Suppressor macrophage treated with lipopolysaccharide for 1 hour (primary cell): ENCODE results near the gene TRIM14.
A peak's percentile ranks its signal among the peaks of the same experiment; 100 is the strongest.
"Not testable (repeated sequence)": the region's sequence is repeated elsewhere in the genome, so short reads cannot be mapped to it uniquely, and the experiment has no call there.

Experiments
- DNase-seq, 3 donors: peaks; one replicate each; pipeline ENCODE4 v3.0.0-alpha.2; 2020 to 2022

TRIM14 gene

DNA sequence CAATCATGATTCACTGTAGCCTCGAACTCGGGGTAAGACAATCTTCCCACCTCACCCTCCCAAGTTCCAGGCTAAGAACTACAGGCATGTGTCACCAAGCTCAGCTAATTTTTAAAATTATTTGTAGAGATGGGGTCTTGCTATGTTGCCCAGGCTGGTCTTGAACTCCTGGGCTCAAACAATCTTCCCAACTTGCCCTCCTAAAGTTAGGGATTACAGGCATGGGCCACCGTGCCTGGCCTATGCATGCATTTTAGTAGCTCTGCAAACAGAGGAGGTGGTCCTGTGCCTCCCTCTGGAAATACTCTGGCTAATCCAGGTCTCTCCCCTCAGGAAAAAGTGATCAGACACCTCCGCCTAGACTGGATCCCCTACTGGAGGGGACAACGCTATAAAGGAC, 21.5 kb upstream of the TRIM14 start:
- no peak for DNase-seq

DNA sequence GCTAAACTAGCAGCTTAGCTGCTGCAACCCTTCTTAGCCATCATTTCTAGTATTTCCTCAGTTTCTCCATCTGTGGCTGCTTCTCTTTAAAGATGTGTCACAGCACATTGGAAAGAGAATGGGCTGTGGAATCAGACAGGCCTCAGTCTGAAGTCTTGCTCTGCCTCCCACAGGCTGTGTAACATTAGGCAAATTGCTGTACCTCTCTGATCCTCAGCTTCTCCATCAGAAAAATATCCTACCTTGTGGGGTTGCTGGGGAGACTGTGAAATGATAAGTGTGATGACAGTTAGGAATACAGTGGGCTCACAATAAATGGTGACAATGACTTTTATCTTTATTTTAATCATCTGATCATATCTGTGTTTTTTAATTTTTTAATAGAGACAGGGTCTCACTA, 17.5 kb upstream of the TRIM14 start:
- no peak for DNase-seq

DNA sequence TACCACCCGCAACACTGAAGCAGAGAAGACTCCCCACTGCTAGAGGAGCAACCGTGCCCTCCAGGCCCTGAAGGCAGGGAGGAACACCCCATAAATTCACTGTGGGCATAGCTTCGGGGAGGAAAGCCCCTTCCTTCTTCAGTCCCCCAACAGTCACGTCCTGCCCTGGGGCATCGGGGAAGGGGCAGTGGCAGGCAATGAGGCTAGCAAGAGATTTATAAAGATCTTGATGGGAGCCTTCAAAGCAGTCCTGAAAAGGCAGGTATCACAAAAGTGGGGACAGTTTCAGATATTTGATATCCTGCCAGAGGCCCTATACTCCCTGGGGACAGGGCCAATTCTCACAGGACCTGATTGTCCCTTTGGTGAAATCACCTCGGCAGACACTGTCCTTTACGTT, 16.9 kb upstream of the TRIM14 start:
- DNase-seq = no peak

DNA sequence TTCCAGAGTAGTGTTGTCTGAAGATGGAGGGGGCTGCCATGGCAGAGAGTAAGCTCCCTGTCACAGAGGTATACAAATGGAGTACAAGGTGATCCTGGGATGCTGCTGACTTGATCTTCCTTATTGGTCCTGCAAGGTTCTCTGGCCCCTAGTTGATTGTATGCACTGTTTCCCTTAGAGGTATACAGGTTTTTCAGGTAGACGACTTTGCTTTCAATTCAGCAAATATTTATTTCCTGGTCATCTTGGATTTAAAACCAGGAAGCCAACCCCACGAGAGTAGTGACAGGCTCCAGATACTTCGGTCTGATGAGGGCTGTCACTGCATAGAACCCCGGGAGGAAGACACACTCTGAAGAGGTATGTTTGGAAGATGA, 16.5 kb upstream of the TRIM14 start:
- DNase-seq = no peak

DNA sequence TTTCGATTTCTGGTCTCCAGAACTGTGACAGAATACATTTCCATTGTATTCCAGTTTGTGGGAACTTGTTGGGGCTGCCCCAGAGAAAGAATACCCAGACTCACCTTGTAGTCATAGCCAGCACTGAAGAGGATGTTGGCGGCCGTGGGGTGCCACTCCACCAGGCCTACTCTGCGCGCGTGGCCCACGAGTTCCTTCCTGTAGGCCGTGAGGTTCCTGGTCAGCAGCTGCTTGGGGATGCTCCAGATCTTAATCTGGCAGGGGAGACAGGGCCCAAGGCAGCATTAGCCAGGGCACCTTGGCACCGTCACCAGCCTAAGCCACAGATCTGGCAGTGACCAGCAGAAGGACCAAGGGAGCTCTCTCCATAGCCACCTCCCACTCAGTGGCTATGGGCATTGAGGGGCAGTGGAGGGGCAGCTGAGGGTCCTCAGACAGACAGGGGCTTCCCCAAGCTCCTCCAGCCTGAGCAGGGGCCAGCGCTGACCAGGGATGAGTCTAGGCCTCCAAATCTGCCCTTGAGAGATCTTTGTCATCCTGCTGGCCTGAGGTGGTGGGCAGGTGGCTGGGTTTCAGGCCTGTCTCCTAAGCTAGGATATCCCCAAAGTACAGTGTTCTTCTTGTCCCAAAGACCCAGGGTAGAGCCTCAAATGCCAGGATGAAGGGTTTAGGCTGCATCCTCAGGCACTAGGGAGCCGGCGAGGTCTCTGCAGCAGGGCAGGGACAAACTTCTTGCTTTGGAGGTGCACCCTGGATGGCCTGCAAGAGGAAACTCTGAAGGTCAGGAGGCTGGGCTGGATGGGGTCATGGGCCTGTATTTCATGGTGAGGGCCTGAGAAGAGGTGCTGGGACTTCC, 15.9 kb upstream of the TRIM14 start:
- DNase-seq = no peak

DNA sequence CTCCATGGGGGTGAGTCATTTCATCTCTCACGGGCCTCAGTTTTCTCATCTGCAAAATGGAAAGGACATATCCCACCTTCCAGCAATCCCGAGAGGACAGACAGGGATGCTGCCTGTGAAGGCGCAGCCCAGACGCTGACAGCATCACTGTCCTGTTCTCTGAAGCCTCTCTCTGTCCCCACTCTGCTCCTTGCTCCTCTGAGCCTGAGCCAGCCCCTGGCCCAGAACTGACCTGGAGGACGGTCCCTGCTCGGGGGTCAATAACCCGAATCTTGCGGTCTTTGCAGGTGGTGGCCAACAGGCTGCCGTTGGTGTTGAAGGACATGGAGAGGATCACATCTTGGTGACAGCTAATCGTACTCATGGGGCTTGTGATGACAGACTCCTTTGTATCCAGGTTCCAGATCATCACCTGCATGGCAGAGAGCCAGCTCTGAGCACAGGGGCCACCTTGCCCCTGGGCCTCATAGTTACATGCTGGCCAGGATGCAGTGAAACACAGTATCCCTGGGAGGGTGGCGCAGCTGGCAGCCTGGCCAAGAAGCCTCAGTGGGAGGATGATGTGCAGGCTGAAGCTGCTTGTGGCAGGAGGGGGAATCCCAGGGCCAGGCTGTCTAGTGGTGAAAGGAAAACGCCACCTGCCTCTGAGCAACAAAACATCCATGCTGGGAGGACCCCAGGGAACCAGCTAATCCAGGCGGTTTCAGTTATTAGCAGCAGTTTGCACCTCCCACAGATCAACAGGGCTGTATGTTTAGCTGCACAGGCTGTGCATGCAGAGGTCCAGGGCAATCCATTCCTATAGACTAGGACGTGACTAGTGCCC, 14.0 kb upstream of the TRIM14 start:
- peak in 1 of 3 donors; percentile 43 for DNase-seq

DNA sequence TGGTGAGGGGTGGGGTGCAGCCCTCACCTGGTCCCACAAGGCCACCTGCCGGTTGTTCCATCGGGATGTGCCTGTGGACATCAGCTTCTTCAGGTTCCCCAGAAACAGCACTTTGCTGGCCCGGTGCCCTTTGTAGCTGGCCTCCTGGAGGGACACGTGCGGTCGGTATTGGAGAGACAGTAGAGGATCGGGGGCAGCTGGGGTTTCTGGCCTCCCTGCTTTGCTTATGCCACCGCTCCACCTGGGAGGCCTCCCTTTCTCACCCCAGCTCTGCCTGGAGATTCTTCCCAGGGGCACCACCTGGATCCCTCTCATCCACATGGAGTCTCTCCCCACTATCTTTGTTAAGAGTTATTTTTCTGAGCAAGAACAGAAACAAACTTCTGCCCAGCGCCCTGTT, 13.1 kb upstream of the TRIM14 start:
- no peak for DNase-seq

DNA sequence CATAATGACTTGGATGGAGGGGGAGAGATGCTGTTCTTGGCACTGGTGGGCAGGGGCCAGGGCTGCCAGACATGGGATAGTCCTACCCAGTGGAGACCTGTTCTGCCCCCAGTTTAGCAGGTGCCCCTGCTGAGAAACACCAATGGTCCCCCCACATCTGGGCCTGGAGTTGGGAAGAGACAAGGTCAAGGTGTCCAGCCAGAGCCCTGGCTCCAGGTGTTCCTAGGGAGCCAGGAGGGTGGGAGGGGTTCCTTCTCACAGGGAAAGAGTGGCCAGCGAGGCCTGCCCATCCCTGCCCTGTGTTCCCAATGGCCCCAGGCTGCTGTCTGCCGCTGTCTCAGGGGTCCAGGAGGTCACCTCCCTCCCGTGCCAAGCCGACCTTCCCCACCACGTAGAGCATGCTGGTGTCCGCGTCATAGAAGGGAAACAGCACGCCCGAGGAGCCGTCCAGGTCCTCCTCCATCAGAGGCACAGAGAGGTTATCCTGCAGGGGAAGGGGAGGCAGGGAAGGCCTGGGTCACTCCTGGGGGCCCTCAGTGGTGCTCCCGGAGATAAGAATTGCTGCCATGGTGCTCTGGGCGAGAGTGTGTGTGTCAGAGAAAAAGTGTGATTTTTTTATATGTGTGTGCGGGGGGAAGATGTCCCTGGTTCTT, 11.7 kb upstream of the TRIM14 start:
- DNase-seq = no peak

DNA sequence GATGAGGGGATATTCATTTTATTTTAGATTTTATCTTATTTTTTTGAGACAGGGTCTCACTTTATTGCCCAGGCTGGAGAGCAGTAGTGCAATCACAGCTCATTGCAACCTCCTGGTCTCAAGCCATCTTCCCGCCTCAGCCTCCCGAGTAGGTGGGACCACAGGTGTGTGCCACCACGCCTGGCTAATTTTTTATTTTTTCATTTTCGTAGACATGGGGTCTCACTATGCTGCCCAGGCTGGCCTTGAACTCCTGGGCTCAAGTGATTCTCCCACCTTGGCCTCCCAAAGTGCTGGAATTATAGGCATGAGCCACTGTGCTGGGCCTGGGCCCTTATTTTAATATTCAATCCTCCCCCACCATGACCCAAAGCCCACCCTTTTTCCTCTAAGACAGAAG, 11.0 kb upstream of the TRIM14 start:
- DNase-seq = not testable (repeated sequence)

DNA sequence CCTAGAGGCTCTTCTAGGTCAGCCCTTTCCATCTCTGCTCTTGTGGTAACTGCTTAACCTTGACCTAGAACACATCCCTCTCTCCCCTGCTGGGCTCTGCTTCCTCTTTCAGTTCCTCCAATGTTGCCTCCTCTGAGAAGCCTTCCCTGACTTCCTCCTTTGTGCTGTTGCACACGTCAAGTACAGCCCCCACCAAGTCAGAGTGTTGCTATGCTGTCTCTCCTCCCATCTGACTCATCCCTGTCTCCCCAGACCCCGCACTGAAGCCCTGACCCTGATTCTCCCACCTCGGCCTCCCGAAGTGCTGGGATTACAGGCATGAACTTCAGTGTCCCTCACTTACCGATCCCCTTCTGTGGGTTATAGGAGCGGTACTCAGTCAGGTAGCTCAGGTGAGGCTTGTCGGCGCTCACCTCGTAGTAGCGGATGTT, 10.4 kb upstream of the TRIM14 start:
- peak; percentile 88 to 92 (median 89) for DNase-seq

DNA sequence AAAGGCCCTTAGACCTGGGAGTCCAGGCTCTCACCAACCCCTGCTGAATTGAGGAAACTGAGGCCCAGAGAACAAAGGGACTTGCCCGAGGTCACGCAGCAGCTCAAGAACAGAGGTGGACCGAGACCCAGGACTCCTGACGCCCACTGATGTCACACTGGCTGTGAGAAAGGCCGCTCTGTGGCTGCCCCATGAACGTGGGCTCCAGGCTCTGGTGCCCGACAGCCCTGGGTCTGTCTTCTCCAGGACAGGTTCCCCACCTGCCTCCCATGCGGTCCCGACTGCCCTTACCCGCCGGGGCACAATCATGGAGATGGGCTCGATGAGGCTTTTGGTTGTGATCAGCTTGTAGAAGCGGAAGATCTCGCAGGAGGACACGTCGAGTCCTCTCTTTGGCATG, 9.3 kb upstream of the TRIM14 start:
- DNase-seq = no peak

DNA sequence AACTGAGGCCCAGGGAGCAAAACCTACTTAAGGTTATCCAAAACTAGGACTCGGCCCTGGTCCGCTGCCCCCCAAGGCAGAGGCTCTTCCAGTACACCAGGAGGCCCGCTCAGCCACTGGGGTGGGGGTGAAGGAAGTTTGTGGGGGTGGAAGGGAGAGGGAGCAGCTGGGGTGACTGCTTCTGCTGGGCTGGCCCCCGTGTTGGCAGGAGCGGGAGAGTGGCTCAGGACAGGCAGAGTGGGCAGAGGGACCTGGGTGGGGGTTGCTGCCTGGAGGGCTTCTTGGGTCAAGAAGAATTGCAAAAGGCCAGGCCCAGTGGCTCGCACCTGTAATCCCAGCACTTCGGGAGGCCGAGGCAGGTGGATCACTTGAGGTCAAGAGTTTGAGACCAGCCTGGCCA, 8.2 kb upstream of the TRIM14 start:
- DNase-seq = no peak

DNA sequence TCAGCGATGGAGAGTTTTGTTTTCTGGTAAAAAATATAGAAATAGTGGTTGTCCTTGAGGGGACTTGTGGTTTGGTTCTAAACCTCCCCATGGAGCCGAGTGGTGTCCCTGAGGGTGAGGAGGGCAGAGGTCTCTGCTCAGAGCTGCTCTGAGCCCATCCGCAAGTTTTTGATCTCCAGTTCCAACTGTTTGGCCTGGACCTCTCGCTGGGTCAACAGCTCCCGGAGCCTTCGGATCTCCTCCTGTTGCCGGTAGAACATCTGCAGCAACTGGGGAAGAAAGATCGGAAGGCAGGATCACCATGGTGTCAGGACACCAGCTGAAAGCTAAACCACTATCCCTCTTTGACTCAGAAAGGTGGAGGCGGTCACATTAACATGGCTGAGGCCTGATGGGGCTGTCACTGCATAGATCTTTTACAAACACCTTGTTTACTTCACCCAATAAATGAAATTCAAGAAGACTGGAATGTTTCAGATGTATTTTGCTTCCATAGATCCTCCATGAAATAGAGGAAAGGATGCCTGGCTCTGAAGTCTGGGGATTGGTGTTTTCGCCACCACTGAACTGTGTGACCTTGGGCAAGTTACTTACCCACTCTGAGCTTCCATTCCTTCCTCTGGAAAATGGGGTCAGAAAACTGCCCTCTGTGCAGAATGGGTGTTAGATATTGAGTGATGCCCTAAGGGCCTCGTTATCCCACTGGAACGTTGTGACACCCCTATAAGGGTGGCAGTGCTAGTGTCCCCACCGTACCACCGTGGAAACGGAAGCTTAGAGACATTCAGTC, 5.8 kb upstream of the TRIM14 start:
- no peak for DNase-seq

DNA sequence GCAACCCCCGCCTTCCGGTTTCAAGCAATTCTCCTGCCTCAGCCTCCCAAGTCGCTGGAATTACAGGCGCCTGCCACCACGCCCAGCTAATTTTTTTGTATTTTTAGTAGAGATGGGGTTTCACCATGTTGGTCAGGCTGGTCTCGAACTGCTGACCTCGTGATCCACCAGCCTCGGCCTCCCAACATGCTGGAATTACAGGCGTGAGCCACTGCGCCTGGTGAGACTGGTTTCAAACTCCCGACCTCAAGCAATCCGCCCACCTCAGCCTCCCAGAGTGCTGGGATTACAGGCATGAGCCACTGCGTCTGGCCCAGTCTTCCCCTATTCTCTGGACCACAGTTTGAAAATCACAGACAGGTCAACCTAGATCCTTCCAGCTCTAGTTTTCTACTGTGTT, 5.1 kb upstream of the TRIM14 start:
- not testable (repeated sequence) for DNase-seq

DNA sequence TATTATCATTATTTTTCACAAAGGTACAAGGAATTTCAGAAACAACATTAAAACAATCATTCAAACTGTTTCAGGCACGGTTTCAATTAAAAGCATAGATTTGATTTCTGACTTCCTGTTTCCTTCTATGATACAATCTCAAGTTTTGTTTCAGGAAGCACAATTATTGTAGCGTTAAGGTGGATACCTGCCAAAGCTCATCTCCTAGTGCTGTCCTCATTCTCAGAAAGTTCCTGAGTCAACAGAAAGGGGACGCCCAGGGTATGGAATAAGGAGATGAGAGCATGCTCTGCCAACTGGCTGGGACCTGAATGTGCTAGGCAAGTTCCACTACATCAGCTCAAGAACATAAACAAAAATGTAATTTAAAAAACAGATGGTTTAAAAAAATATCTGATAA, 2.0 kb upstream of the TRIM14 start:
- no peak for DNase-seq

DNA sequence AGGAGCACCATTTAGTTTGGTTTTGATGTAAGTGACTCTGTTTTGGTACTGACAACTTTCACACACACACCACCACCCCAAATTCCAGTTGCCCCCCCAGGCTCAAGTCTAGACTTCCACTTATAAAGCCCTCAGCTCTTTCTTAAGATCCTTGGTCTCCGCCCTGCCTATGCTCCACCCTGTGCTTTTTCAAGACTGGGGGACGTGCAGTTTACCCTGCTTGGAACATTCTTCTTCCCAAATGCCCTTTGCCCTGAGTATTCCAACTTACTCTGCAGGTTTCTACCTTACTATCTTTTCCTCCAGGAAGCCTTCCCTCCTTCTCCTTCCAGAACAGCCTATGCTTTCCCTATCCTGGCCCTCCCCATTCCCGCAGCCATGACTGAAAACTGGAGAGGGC, 1.5 kb upstream of the TRIM14 start:
- no peak for DNase-seq

DNA sequence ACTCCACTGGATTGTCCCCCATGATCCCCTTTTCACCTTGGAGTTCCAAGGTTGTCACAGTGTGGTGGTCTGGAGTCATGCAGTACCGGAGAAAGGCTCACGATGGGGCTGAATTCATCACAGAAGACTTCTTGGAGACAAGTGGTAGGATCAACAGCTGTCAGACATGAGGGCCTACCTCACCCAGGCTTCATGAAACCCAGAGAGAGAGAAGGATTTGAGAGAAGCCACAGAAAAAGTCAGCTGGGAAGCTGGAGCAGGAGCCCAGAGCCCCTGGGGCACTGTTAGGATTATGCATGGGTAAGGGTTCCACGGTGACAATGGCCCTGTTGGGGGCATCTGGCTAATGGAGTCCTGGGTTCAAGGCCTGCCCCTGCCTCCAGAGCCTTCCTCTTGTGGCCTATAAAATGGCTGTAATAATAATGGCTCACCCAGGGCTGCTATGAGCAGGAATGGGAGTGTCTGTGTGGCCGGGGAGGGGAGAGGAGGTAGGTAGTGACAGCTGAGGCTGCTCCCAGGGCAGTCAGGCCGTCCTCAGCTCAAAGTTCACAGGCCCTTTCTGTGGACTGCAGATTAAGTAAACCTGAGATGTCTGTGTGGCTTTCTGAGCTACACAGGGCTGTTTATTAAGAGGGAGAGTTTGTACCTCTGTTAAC, 910 bp downstream of the TRIM14 start:
- DNase-seq = peak; percentile 48 to 56 (median 51)

DNA sequence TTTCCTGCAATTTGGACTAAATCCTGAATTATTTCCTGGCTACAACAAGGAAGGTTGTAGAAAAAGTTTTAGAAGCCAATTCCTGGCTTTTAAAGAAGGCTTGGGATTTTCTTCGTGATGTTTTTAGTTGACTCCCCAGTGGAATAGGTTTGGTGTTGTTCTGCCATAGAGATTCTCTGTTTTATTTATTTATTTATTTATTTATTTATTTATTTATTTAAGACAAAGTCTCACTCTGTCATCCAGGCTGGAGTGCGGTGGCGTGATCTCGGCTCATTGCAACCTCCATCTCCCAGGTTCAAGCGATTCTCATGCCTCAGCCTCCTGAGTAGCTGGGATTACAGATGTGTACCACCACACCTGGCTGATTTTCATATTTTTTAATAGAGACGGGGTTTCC, 1.9 kb downstream of the TRIM14 start:
- DNase-seq = not testable (repeated sequence)

DNA sequence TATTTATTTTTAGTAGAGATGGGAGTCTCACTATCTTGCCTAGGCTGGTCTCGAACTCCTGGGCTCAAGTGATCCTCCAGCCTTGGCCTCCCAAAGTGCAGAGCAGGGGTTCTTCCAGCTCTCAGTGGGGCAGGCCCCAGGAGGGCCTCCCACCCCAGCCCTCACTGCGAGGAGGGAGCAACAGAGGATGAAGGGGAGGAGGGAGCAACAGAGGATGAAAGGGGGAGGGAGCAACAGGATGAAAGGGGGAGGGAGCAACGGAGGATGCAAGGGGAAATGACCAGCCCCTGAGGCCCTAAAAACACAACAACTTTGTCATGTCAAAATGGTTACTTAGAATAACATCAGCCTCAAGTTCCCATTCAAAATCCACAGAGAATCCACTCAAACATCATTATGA, 10.0 kb downstream of the TRIM14 start:
- no peak for DNase-seq

DNA sequence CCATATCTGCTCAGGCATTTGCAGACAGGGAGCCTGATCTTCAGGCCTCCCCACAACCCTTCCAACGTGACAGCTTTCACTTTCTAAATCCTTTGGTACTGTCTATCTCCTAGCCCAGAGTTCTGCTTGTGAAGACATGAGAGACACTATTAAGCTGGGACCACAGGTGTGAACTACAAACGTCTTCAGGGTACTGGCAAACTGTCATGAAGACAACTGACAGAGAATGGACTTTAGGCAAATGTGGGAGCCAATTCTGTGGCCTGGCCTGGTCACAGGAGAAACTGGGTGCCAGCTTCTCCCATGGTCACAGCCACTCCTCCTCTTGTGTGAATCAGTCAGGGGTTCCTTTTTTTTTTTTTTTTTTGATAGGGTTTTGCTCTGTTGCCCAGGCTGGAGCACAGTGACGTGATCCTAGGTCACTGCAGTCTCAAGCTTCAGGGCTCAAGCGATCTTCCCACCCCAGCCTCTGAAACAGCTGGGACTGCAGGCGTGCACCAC, 10.4 kb downstream of the TRIM14 start:
- DNase-seq = peak; percentile 76 to 86 (median 81)

DNA sequence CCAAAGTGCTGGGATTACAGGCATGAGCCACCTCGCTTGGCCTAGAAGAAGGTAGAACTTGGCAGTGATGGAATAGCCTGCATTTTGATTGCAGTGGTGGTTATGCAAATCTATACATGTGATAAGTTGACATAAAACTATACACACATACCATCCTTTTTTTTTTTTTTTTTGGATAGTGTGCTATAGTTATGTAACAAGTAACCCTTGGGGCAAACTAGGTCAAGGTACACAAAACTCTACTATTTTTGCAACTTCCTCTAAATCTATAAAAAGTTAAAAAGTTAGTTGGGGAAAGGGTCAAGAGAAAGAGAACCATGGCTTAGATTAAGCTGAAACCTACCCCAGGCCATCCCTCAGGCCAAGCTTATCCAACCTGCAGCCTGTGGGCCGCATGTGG, 11.1 kb downstream of the TRIM14 start:
- no peak for DNase-seq

DNA sequence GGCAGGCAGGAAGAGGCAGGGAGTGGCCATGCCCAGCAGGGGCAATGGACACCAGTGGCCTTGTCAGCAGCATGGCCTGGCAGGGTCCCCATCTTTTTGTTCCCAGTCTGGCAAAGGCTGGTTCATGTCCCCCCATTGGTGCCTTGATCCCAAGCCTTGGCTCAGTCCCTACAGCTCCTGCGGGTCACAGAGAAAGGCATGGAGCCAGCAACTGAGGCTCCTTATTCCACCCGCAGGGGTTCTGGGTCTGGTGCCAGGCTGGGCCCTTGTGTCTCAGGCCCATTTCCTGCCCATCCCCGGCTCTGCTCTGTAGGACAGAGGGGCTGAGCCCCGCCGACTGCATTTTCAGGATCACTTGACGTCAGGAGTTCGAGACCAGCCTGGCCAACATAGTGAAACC, 14.0 kb downstream of the TRIM14 start:
- no peak for DNase-seq
